Measurements from ENCODE around the gene KIAA1217. TPM values are rescaled to one million over a fixed set of nuclear protein-coding genes. Genes with fewer than 3 reads are reported as not detected.

Gene KIAA1217
- total RNA-seq, 1 experiment from 2014 or later = 1.1 TPM

GRCh38 chr10:24528946-24529345 lies 320.0 kb downstream of the KIAA1217 start:
- H3K4me3 ChIP-seq = no peak overlapping the region
- no peaks in the 10 kb centered on the region for H3K9me3 ChIP-seq (replicated peaks)
- H3K27ac ChIP-seq = no peak overlapping the region
- H3K36me3 ChIP-seq = peaks cover 5% of the 10 kb centered on the region
- DNase-seq (ENCODE audit: low read depth in 1 of 2, low spot score in 2 of 2) = no peak
- H3K27me3 ChIP-seq (replicated peaks) = no peaks in the 10 kb centered on the region
- no peaks in the 10 kb centered on the region for H3K4me1 ChIP-seq (replicated peaks)

- no peaks in the 10 kb centered on the region for H3K4me1 ChIP-seq (replicated peaks)
- no peak for DNase-seq (ENCODE audit: low read depth in 1 of 2, low spot score in 2 of 2)
- no peak overlapping the region for H3K27ac ChIP-seq
- H3K9me3 ChIP-seq (replicated peaks) = no peaks in the 10 kb centered on the region
- no peaks in the 10 kb centered on the region for H3K27me3 ChIP-seq (replicated peaks)
- H3K4me3 ChIP-seq = no peak overlapping the region
- H3K36me3 ChIP-seq = peaks cover 5% of the 10 kb centered on the region
Measured at GRCh38 chr10:24531439-24531838, 322.5 kb downstream of the KIAA1217 start.

DNA sequence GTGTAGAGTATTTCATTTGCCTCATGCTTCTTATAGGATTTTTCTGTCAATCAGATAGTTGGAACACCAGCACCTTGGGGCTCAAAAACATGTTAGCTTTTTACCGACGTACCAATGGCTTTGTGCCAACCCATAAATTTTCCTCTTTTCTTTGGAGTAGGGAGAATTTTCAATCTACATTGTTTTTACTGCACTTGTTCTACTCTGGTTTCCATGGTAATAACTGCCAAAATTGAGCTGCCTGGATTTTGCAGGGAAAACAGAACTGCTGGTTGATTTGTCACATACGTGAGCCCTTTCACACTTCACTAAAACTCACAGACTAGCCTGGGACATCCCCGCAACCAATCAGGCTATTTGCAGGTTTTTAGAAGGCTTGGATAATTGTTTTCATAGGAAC lies 325.0 kb downstream of the KIAA1217 start:
- H3K4me3 ChIP-seq = no peak overlapping the region
- no peaks in the 10 kb centered on the region for H3K27me3 ChIP-seq (replicated peaks)
- H3K36me3 ChIP-seq = peaks cover 5% of the 10 kb centered on the region
- no peaks in the 10 kb centered on the region for H3K4me1 ChIP-seq (replicated peaks)
- no peaks in the 10 kb centered on the region for H3K9me3 ChIP-seq (replicated peaks)
- DNase-seq (ENCODE audit: low read depth in 1 of 2, low spot score in 2 of 2) = no peak
- no peak overlapping the region for H3K27ac ChIP-seq

- no peaks in the 10 kb centered on the region for H3K27me3 ChIP-seq (replicated peaks)
- DNase-seq (ENCODE audit: low read depth in 1 of 2, low spot score in 2 of 2) = no peak
- H3K4me3 ChIP-seq = no peak overlapping the region
- H3K4me1 ChIP-seq (replicated peaks) = no peaks in the 10 kb centered on the region
- peaks cover 6% of the 10 kb centered on the region for H3K36me3 ChIP-seq
- no peaks in the 10 kb centered on the region for H3K9me3 ChIP-seq (replicated peaks)
- H3K27ac ChIP-seq = no peak overlapping the region
Measured at GRCh38 chr10:24536636-24537035, 327.7 kb downstream of the KIAA1217 start.

DNA sequence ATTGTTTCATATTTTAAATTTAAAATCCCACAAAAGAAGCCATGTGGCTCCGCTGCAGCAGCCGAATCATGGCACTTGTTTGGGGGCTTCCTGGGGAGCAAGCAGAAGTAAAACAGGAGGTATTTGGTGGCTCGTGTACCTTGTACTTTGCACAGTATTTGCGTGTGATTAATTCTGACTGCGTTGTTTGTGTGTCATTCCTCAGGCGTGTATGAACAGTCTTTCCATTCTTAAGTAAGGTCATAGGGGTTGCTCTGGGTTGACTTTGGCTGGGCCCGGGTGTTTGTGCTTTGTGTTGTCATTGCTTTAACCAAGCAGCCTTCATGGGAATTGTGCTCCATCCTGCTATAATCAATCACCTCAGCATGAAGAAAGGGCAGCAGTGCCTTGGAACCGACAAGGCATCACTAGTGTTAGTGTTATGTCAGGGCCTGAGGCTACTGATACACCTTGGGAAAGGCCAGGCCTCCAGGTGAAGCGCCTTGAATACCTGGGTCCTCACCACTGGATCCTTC lies 332.4 kb downstream of the KIAA1217 start:
- no peaks in the 10 kb centered on the region for H3K27me3 ChIP-seq (replicated peaks)
- no peak overlapping the region for H3K27ac ChIP-seq
- no peak overlapping the region for H3K4me3 ChIP-seq
- no peaks in the 10 kb centered on the region for H3K4me1 ChIP-seq (replicated peaks)
- H3K9me3 ChIP-seq (replicated peaks) = no peaks in the 10 kb centered on the region; the same call in 1 of the 2 replicates
- DNase-seq (ENCODE audit: low read depth in 1 of 2, low spot score in 2 of 2) = no peak
- H3K36me3 ChIP-seq = peaks cover 3% of the 10 kb centered on the region

DNA sequence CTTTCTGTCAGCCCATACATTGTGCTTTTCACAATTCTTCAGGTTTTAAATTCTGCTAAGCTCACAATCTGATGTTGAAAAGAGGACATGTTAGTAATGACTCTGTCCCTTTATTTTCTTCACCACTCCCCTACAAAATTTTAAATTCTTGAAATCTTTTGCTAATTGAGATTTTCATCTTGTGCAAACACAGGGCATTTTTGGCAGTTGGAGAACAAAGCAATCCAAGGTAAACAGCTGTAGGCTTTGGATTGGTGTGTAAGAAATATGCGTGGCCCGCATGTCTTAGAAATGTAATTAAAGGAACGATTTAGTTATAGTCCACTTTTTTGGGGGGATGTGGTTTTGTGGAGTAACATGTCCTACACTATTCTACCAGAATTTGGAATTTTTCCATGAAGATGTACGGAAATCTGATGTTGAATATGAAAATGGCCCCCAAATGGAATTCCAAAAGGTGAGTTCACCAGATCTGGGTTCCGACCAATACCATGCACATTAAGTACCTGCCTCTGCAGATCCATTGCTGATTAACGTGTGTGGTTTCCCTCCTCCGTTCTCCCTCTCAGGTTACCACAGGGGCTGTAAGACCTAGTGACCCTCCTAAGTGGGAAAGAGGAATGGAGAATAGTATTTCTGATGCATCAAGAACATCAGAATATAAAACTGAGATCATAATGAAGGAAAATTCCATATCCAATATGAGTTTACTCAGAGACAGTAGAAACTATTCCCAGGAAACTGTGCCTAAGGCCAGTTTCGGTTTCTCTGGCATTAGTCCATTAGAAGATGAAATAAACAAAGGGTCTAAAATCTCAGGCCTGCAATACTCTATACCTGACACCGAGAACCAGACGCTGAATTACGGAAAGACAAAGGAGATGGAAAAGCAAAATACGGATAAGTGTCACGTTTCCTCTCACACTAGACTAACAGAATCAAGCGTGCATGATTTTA lies 333.7 kb downstream of the KIAA1217 start:
- H3K9me3 ChIP-seq (replicated peaks) = no peaks in the 10 kb centered on the region; the same call in 1 of the 2 replicates
- no peaks in the 10 kb centered on the region for H3K4me1 ChIP-seq (replicated peaks)
- no peaks in the 10 kb centered on the region for H3K27me3 ChIP-seq (replicated peaks)
- peaks cover 3% of the 10 kb centered on the region for H3K36me3 ChIP-seq
- DNase-seq (ENCODE audit: low read depth in 1 of 2, low spot score in 2 of 2) = no peak
- no peak overlapping the region for H3K4me3 ChIP-seq
- H3K27ac ChIP-seq = no peak overlapping the region

GRCh38 chr10:24544776-24545175 lies 335.8 kb downstream of the KIAA1217 start:
- H3K4me3 ChIP-seq = no peak overlapping the region
- H3K36me3 ChIP-seq = peaks cover 3% of the 10 kb centered on the region
- no peak overlapping the region for H3K27ac ChIP-seq
- no peaks in the 10 kb centered on the region for H3K4me1 ChIP-seq (replicated peaks)
- H3K9me3 ChIP-seq (replicated peaks) = no peaks in the 10 kb centered on the region; the same call in 1 of the 2 replicates
- no peak for DNase-seq (ENCODE audit: low read depth in 1 of 2, low spot score in 2 of 2)
- H3K27me3 ChIP-seq (replicated peaks) = no peaks in the 10 kb centered on the region

DNA sequence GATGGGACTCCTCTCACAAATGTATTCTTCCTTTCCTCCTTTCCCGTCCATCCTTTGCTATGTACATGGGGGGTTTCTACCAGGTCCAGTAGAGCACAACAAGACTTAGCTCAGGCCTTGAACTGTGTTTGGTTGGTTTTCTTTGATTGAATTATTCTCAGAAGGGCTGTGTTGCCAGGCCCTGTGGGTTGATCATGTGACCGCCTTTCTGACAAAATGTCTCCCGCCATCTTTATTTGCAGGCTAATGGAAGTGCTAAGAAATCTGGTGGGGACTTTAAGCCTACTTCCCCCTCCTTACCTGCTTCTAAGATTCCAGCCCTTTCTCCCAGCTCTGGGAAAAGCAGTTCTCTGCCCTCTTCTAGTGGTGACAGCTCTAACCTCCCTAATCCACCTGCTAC lies 336.6 kb downstream of the KIAA1217 start:
- Histone ChIP-seq H3K36me3 (peaks cover 3% of the 10 kb centered on the region), H3K9me3 (replicated peaks) (no peaks in the 10 kb centered on the region; the same call in 1 of the 2 replicates), H3K27me3 (replicated peaks) (no peaks in the 10 kb centered on the region), H3K27ac (no peak overlapping the region), H3K4me3 (no peak overlapping the region), H3K4me1 (replicated peaks) (no peaks in the 10 kb centered on the region)
- no peak for DNase-seq (ENCODE audit: low read depth in 1 of 2, low spot score in 2 of 2)

DNA sequence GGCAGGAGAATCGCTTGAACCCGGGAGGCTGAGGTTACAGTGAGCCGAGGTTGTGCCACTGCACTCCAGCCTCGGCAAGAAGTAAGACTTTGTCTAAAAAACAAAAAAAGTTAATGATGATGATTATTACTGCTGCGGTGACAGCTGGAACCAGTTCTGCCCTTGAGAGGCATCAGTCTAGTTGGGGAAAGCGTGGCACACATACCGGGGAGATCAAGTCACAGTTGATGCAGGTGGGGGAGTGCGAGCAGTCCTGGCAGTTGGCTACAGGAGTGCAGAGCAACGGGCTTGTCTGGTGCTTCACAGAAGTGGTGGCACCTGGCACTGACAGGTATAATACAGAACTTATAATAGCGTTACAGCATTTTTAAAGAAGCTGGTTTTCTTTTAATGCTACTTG lies 341.7 kb downstream of the KIAA1217 start:
- Histone ChIP-seq H3K27ac (no peak overlapping the region), H3K4me1 (replicated peaks) (no peaks in the 10 kb centered on the region), H3K9me3 (replicated peaks) (no peaks in the 10 kb centered on the region), H3K4me3 (no peak overlapping the region), H3K36me3 (no peaks in the 10 kb centered on the region), H3K27me3 (replicated peaks) (no peaks in the 10 kb centered on the region)
- DNase-seq (ENCODE audit: low read depth in 1 of 2, low spot score in 2 of 2) = peak in 1 of 2 experiments; percentile 15

- Histone ChIP-seq H3K9me3 (replicated peaks) (no peaks in the 10 kb centered on the region), H3K27me3 (replicated peaks) (no peaks in the 10 kb centered on the region), H3K36me3 (no peaks in the 10 kb centered on the region), H3K4me1 (replicated peaks) (no peaks in the 10 kb centered on the region), H3K4me3 (no peak overlapping the region), H3K27ac (no peak overlapping the region)
- DNase-seq (ENCODE audit: low read depth in 1 of 2, low spot score in 2 of 2) = peak in 1 of 2 experiments; percentile 12
Measured at GRCh38 chr10:24551161-24551560, 342.2 kb downstream of the KIAA1217 start.

- Histone ChIP-seq H3K4me3 (no peak overlapping the region), H3K36me3 (no peaks in the 10 kb centered on the region), H3K27ac (no peak overlapping the region), H3K4me1 (replicated peaks) (no peaks in the 10 kb centered on the region), H3K9me3 (replicated peaks) (no peaks in the 10 kb centered on the region), H3K27me3 (replicated peaks) (no peaks in the 10 kb centered on the region)
- DNase-seq (ENCODE audit: low read depth in 1 of 2, low spot score in 2 of 2) = peak in 1 of 2 experiments; percentile 43
Measured at GRCh38 chr10:24552346-24553016, 343.5 kb downstream of the KIAA1217 start.

- no peaks in the 10 kb centered on the region for H3K36me3 ChIP-seq
- H3K27me3 ChIP-seq (replicated peaks) = no peaks in the 10 kb centered on the region
- no peaks in the 10 kb centered on the region for H3K9me3 ChIP-seq (replicated peaks)
- H3K4me3 ChIP-seq = no peak overlapping the region
- peak in 1 of 2 experiments; percentile 32 for DNase-seq (ENCODE audit: low read depth in 1 of 2, low spot score in 2 of 2)
- H3K4me1 ChIP-seq (replicated peaks) = no peaks in the 10 kb centered on the region
- no peak overlapping the region for H3K27ac ChIP-seq
Measured at GRCh38 chr10:24553051-24553612, 344.2 kb downstream of the KIAA1217 start.

DNA sequence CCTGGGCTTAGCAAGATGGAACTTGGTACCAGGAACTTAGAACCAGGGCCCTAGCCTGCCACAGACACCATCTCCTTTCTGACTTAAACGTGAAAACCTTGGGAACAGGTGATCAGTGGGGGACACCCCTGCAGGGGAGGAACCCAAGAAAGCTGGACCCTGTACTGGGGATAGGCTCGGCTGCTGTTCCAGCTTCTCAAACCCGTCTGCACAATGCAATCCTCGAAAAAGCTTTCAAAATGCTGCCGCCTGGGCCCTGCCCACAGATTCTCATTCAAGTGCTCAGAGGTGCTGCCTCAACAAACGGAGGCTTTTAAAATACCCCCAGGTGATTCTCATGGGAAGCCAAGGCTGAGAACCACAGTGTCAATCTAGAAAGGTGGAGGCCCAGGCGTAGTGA lies 345.1 kb downstream of the KIAA1217 start:
- Histone ChIP-seq H3K27ac (no peak overlapping the region), H3K4me1 (replicated peaks) (no peaks in the 10 kb centered on the region), H3K36me3 (no peaks in the 10 kb centered on the region), H3K4me3 (no peak overlapping the region), H3K9me3 (replicated peaks) (no peaks in the 10 kb centered on the region), H3K27me3 (replicated peaks) (no peaks in the 10 kb centered on the region)
- DNase-seq (ENCODE audit: low read depth in 1 of 2, low spot score in 2 of 2) = peak in 1 of 2 experiments; percentile 17

Data from SJSA1 (cell line).